Breast epithelium (tissue), 3 donors: ENCODE measurements around the gene SYT2.

Experiments used
- POLR2A ChIP-seq: fragments of 450-650 bp; IDR thresholded peaks from one replicate; pipeline ENCODE4 v1.6.1; 2016; ENCODE audit warnings: antibody characterized with exemption, mild to moderate bottlenecking, moderate library complexity
- POLR2AphosphoS5 ChIP-seq, 3 donors: sonication (generic); formaldehyde crosslinking; IDR thresholded peaks; one replicate each; pipeline ENCODE4 v1.6.1; 2017; ENCODE audit warnings: antibody characterized with exemption in 3 of 3
- TF ChIP-seq, protein P1 (sequence below), 3 donors: fragments of 450-650 bp; IDR thresholded peaks; one replicate each; pipeline ENCODE4 v1.5.1; 2016 to 2017; ENCODE audit warnings: antibody characterized with exemption in 3 of 3, mild to moderate bottlenecking in 3 of 3, moderate library complexity in 3 of 3

GRCh38 chr1:202659541-202659940 lies 50.7 kb downstream of the SYT2 start:
- TF ChIP-seq, protein P1, sequence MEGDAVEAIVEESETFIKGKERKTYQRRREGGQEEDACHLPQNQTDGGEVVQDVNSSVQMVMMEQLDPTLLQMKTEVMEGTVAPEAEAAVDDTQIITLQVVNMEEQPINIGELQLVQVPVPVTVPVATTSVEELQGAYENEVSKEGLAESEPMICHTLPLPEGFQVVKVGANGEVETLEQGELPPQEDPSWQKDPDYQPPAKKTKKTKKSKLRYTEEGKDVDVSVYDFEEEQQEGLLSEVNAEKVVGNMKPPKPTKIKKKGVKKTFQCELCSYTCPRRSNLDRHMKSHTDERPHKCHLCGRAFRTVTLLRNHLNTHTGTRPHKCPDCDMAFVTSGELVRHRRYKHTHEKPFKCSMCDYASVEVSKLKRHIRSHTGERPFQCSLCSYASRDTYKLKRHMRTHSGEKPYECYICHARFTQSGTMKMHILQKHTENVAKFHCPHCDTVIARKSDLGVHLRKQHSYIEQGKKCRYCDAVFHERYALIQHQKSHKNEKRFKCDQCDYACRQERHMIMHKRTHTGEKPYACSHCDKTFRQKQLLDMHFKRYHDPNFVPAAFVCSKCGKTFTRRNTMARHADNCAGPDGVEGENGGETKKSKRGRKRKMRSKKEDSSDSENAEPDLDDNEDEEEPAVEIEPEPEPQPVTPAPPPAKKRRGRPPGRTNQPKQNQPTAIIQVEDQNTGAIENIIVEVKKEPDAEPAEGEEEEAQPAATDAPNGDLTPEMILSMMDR (IDR thresholded peaks at IDR 0.05), result no peak
- TF ChIP-seq POLR2A (no peak), POLR2AphosphoS5 (IDR thresholded peaks at IDR 0.05) (no peak)
